PC-9 (cell line): ENCODE results near the gene FAM114A1. TPM values are rescaled to one million over a fixed set of nuclear protein-coding genes. Genes with fewer than 3 reads are reported as not detected.

Experiments
- BruUV-seq: library from RNA; stranded (reverse); fragments of 400-500 nt; replicated peaks from 2 replicates; lab custom pipeline; 2021; lab: Mats Ljungman, UMichigan
- CTCF ChIA-PET: fragments of 300-600 bp; sonication (Branson Sonifier 250); formaldehyde crosslinking; loops from one replicate; lab custom pipeline; 2022; ENCODE audit warnings: antibody characterized with exemption; lab: Charles Lee
- POLR2A ChIA-PET: fragments of 300-600 bp; sonication (Branson Sonifier 250); formaldehyde crosslinking; loops from one replicate; lab custom pipeline; 2022; ENCODE audit warnings: antibody characterized with exemption; ENCODE audit not compliant: unreplicated experiment; lab: Charles Lee
- DNase-seq, 2 experiments: peaks; one replicate each; pipeline versions ENCODE4 v3.0.0 to v3.0.0-alpha.2; 2015 to 2022; ENCODE audit warnings: mixed read lengths in 1 of 2
- H2AFZ ChIP-seq: fragments of 200-600 bp; sonication (generic); 2 replicates; pipeline ENCODE4 v1.8.1; 2017; ENCODE audit warnings: antibody characterized with exemption
- H3F3A ChIP-seq: fragments of 200-600 bp; sonication (generic); 2 replicates; pipeline ENCODE4 v1.8.1; 2017; ENCODE audit warnings: antibody characterized with exemption, mild to moderate bottlenecking, low read depth; ENCODE audit not compliant: insufficient read depth
- H3K27ac ChIP-seq: fragments of 200-600 bp; sonication (generic); 2 replicates; pipeline ENCODE4 v1.6.1; 2016; ENCODE audit warnings: mixed run types
- H3K27me3 ChIP-seq: fragments of 200-600 bp; sonication (generic); 2 replicates; pipeline ENCODE4 v1.6.1; 2016; ENCODE audit warnings: low read depth, mixed run types; ENCODE audit not compliant: insufficient read depth
- H3K36me3 ChIP-seq: fragments of 200-600 bp; sonication (generic); 2 replicates; pipeline ENCODE4 v1.6.1; 2016; ENCODE audit warnings: low read depth, mixed run types
- H3K4me1 ChIP-seq: fragments of 200-600 bp; sonication (generic); replicated peaks from 2 replicates; pipeline ENCODE4 v1.6.1; 2016; ENCODE audit warnings: mixed run types; ENCODE audit not compliant: insufficient read depth
- H3K4me2 ChIP-seq: fragments of 200-600 bp; sonication (generic); 2 replicates; pipeline ENCODE4 v1.6.1; 2017; ENCODE audit warnings: mixed run types
- H3K4me3 ChIP-seq: fragments of 200-600 bp; sonication (generic); 2 replicates; pipeline ENCODE4 v1.6.1; 2016; ENCODE audit warnings: mixed run types
- H3K79me2 ChIP-seq: fragments of 200-600 bp; sonication (generic); 2 replicates; pipeline ENCODE4 v1.6.1; 2017; ENCODE audit warnings: low read depth, mixed run types
- H3K9me2 ChIP-seq: fragments of 200-600 bp; sonication (generic); 2 replicates; pipeline ENCODE4 v1.8.1; 2017; ENCODE audit warnings: mild to moderate bottlenecking; ENCODE audit not compliant: insufficient read depth
- H3K9me3 ChIP-seq: fragments of 200-600 bp; sonication (generic); 2 replicates; pipeline ENCODE4 v1.8.1; 2016; ENCODE audit warnings: low read depth; ENCODE audit not compliant: insufficient read depth
- H4K20me1 ChIP-seq: fragments of 200-600 bp; sonication (generic); 2 replicates; pipeline ENCODE4 v1.8.1; 2017; ENCODE audit not compliant: insufficient read depth
- EZH2 ChIP-seq: fragments of 200-600 bp; sonication (generic); IDR thresholded peaks from 2 replicates; pipeline ENCODE4 v1.8.0; 2017; ENCODE audit warnings: antibody characterized with exemption, low read depth
- intact Hi-C: fragments of 100-400 bp; cut with micrococcal nuclease; formaldehyde crosslinking; loops from one replicate; pipeline ENCODE4 v1.10.0; 2022; ENCODE audit not compliant: unreplicated experiment
- microRNA-seq: library from miRNA; unstranded; fragments of <30 nt; microRNA quantifications from one replicate; pipeline ENCODE4 v1.2.0, GENCODE V29; 2021; ENCODE audit warnings: borderline number of aligned reads, borderline replicate concordance
- total RNA-seq: library from RNA; stranded (reverse); gene quantifications from 2 replicates; pipeline ENCODE4 v1.2.3, GENCODE V29; 2021
- TF ChIP-seq, protein P1 (sequence below): fragments of 200-600 bp; sonication (generic); conservative IDR thresholded peaks from 2 replicates; pipeline ENCODE4 v1.6.1; 2017; ENCODE audit warnings: mixed run types, antibody characterized with exemption, mild to moderate bottlenecking, moderate library complexity

Gene FAM114A1
- total RNA-seq, 1 experiment from 2014 or later: 73.7 TPM

DNA sequence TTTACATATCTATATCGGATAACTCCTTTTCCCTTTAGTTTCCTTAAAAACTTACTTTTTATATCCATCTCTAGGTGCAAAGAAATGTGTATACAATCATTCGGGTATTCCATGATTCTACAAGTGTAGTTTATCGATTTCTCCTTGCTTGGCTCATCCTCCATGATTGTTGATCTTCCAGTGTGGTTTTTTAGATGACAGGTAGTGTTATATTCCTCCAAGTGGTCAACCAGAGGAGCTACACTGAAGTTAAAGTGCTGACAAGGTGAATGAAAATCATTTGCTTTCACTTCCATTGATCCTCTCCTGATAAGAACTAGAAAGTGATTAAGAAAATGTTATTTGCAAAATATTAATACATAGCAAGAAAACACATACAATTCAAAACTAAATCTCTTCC, 126.1 kb downstream of the FAM114A1 start:
- no TSS peak for BruUV-seq
- no peak overlapping the region for H3K4me3 ChIP-seq
- peaks cover 13% of the 10 kb centered on the region for H3K36me3 ChIP-seq
- DNase-seq: no peak
- H3K9me3 ChIP-seq: no peaks in the 10 kb centered on the region
- H2AFZ ChIP-seq: no peak overlapping the region
- intact Hi-C loops: no loop called here
- no peaks in the 10 kb centered on the region for H3K27me3 ChIP-seq
- H3K9me2 ChIP-seq: no peaks in the 10 kb centered on the region
- ChIA-PET POLR2A (no interaction called here), CTCF (no interaction called here)
- H3K4me1 ChIP-seq: no peaks in the 10 kb centered on the region
- TF ChIP-seq, protein P1, sequence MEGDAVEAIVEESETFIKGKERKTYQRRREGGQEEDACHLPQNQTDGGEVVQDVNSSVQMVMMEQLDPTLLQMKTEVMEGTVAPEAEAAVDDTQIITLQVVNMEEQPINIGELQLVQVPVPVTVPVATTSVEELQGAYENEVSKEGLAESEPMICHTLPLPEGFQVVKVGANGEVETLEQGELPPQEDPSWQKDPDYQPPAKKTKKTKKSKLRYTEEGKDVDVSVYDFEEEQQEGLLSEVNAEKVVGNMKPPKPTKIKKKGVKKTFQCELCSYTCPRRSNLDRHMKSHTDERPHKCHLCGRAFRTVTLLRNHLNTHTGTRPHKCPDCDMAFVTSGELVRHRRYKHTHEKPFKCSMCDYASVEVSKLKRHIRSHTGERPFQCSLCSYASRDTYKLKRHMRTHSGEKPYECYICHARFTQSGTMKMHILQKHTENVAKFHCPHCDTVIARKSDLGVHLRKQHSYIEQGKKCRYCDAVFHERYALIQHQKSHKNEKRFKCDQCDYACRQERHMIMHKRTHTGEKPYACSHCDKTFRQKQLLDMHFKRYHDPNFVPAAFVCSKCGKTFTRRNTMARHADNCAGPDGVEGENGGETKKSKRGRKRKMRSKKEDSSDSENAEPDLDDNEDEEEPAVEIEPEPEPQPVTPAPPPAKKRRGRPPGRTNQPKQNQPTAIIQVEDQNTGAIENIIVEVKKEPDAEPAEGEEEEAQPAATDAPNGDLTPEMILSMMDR: peak; percentile 14; the same call in 1 of the 2 replicates
- no peak for TF ChIP-seq EZH2
- H3F3A ChIP-seq: no peaks in the 10 kb centered on the region
- no peak overlapping the region for H3K27ac ChIP-seq
- no peaks in the 10 kb centered on the region for H3K79me2 ChIP-seq
- H3K4me2 ChIP-seq: no peak overlapping the region
- H4K20me1 ChIP-seq: no peaks in the 10 kb centered on the region

DNA sequence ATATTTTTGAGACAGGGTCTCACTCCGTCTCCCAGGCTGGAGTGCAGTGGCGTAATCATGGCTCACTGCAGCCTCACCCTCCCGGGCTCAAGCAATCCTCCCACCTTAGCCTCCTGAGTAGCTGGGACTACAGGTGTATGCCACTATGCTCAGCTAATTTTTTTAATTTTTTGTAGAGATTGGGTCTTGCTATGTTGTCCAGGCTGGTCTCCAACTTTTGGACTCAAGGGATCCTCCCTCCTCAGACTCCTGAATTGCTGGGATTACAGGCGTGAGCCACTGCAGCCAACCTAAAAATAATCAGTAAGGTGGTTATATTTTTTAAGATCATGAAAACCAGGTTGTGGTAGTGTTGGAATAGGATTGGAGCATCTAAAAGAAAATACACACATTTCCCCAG, 126.5 kb downstream of the FAM114A1 start:
- Histone ChIP-seq H3K27me3 (no peaks in the 10 kb centered on the region), H3K9me3 (no peaks in the 10 kb centered on the region), H3K4me2 (no peak overlapping the region), H3K27ac (no peak overlapping the region), H3F3A (no peaks in the 10 kb centered on the region), H3K4me3 (no peak overlapping the region), H3K9me2 (no peaks in the 10 kb centered on the region), H3K4me1 (no peaks in the 10 kb centered on the region), H4K20me1 (no peaks in the 10 kb centered on the region), H2AFZ (no peak overlapping the region), H3K79me2 (no peaks in the 10 kb centered on the region), H3K36me3 (peaks cover 10% of the 10 kb centered on the region)
- POLR2A ChIA-PET: no interaction called here
- intact Hi-C loops: no loop called here
- TF ChIP-seq, protein P1: no peak
- TF ChIP-seq EZH2: no peak
- no TSS peak for BruUV-seq
- CTCF ChIA-PET: no interaction called here
- no peak for DNase-seq

Small RNA genes lying within 50 kb of the gene (microRNA-seq; reads per million reads assigned to microRNA genes)
- gene MIR574: 397 reads per million, percentile 66 among the genes with 10 or more reads in this experiment

Other genes with a start within 250 kb of the FAM114A1 start
- gene KLF3, start 203.6 kb upstream of the FAM114A1 start, total RNA-seq: 33.1 and 37.5 TPM in 2 replicates
- gene TLR10, start 84.8 kb upstream of the FAM114A1 start, total RNA-seq: not detected in 2 replicates
- 3.0 and 3.9 TPM in 2 replicates for gene TLR1, start 63.0 kb upstream of the FAM114A1 start, total RNA-seq
- 7.9 and 9.3 TPM in 2 replicates for gene TLR6, start 11.0 kb upstream of the FAM114A1 start, total RNA-seq
- 20.1 and 29.3 TPM in 2 replicates for gene TMEM156, start 164.6 kb downstream of the FAM114A1 start, total RNA-seq
- gene KLHL5, start 194.4 kb downstream of the FAM114A1 start, total RNA-seq: 115 and 117 TPM in 2 replicates